HL-60/S4 treated with phorbol 12-myristate 13-acetate at 8.2 ng/mL for 4 days and 3 days (cell line): ENCODE results near the gene KCNQ1OT1.

Experiments
- in situ Hi-C: fragments of 300-500 bp; cut with MboI; formaldehyde crosslinking; loops from 2 replicates; pipeline ENCODE4 v1.15.0; 2022; ENCODE audit warnings: low sequenced_read_pairs

KCNQ1OT1 gene

DNA sequence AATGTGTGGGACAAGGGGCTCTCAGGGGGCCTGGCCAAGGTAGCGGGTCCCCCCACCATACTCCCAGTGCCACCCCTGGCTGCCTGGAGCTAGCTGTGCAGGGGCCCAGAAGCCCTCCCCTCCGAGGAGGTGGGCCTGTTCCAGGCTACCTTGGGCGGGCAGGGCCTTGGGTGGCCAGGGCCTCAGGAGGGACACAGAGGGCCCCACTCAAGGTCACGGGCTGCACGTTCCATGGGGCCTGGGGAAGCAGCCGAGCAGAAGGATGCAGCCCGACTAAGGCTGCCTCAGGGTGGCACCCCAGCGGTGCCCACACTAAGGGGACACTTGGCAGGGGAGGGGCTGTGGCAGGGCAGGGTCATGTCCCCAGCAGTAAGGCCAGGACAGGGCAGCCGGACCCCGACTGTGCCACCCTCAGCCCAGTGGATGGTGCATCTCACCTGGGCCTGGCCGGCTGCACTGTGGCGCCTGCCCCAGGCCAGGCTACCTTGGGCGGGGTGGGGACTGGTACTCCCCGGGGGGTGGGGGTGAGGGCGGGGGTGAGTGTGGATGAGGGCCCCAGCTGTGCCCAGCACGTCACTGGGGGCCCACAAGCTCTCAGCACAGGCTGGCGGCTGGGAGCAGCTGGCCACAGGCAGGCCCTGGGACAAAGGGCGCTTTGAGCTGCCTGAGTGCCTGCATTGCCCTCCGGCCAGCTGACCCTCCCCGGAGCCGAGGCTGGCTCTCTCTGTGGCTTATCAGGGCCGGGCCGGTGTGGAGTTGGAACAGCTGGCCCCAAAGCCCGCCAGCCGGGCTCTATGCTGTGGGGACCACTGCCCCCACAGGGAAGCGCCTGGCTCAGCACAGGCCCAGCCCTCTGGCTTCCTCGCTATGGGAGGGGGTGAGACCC, 137.9 kb downstream of the KCNQ1OT1 start:
- in situ Hi-C loops: no loop called here

DNA sequence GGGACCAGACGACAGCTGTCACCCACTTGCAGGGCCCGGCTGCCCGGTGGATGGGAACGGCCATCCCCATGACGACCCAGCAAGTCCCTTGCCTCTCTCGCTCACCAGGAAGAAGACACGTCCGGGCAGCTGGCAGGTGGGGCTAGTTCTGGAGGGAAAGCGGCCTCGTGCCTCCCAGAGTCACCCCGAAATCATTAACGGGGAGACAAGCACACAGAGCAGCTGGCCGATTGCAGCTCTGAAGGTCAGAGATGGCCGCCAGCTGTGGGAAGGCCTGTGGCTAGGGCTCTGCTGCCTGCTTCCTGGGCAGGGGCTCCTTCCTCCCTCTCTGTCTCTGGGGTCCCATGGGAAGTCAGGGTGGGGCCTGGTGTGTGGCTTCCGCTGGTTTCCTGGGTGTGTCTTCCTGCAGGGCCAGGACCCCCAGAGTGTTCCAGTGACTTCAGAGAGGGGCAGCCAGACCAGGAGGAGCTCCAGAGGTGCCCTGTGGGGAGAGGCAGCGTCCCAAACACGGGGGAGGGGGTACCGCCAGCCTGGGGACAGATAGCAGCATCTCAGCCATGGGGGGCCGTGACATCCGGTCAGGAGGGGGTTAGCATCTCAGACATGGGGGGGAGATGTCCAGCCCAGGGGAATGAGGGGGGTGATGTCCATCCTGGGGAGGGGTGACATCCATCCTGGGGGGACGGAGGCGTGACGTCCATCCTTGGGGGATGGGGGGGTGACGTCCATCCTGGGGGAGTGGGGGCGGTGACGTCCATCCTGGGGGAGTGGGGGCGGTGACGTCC, 140.1 kb downstream of the KCNQ1OT1 start:
- in situ Hi-C loops: no loop called here

DNA sequence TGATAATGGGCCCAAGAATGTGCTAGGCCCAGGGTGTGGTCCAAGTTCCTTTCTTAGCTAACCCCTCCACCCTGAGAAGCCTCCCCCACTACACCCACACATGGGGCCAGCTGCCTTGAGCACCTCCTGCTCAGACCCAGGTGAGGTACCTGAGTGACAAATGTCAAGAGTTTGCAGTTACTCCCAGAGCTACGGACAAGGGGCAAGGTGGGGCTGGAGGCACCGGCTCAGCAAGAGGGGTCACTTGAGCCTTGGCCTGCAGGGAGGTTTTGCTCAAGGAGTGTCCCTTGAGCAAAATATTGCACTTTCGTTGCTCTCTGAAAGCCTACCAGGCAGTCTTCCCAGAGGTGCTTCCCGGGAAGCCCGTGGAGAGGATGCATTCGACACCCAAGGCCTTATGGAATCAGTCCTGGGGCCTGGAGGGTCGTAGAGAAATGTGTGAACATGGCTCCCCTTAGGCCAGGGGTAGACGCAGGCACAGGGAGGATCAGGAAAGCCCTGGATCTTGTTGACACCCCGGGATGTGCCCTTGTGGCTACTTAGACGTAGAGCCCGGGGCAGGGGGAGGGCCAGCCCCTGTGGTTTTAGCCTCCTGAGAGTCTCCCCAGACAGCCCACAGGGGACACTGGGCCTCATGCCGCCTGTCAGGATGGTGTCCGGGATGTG, 140.8 kb downstream of the KCNQ1OT1 start:
- in situ Hi-C loops: no loop called here

DNA sequence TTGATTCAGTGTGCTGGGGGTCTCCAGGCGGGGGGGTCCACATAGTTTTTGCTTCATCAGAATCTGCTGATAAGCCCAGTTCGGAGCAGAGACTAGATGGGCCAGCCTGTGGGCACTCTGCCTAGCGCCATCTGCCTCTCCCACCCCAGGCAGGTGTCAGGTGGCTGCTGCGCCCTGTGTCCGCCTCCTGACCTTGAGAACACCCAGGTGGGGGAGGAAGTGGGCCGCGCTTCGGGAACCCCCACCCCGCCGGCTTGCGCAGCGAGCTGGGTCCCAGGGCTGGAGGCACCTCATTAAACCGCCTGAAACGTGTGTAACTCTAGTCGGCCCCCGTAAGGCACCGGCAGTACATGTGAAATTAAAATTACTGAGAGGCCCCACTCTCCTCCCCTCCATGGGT, 141.4 kb downstream of the KCNQ1OT1 start:
- in situ Hi-C loops: no loop called here
